Gastroesophageal sphincter (tissue), 4 donors: ENCODE data around the gene GNL1. TPM values are rescaled to one million over a fixed set of nuclear protein-coding genes. Genes with fewer than 3 reads are reported as not detected.
"Not testable (repeated sequence)": the region's sequence is repeated elsewhere in the genome, so short reads cannot be mapped to it uniquely, and the experiment has no call there.

Experiments
- ATAC-seq: fragments of 150-250 bp; one replicate; pipeline ENCODE4 v1.9.1; 2016; ENCODE audit warnings: mild to moderate bottlenecking, moderate library complexity
- H3K27ac ChIP-seq, 4 donors: fragments of 200-600 bp; sonication (generic) in 3 of 4; 1 replicate in 3 of 4; 2 replicates in 1 of 4; pipeline ENCODE4 v1.5.1; 2016 to 2019
- H3K27me3 ChIP-seq: fragments of 200-600 bp; sonication (generic); one replicate; pipeline ENCODE4 v1.5.1; 2019
- H3K36me3 ChIP-seq, 2 donors: fragments of 200-600 bp; sonication (generic); one replicate each; pipeline ENCODE4 v1.5.1; 2019; ENCODE audit warnings: control low read depth in 1 of 2
- H3K4me1 ChIP-seq, 3 donors: fragments of 200-600 bp; sonication (generic); 1 replicate in 2 of 3; 2 replicates in 1 of 3; pipeline ENCODE4 v1.5.1; 2016 to 2019; ENCODE audit warnings: control low read depth in 2 of 3
- H3K4me3 ChIP-seq, 2 donors: fragments of 200-600 bp; sonication (generic); one replicate each; pipeline ENCODE4 v1.5.1; 2019; ENCODE audit warnings: mild to moderate bottlenecking in 1 of 2, moderate library complexity in 1 of 2
- H3K9me3 ChIP-seq, 3 donors: fragments of 200-600 bp; sonication (generic); one replicate each; pipeline ENCODE4 v1.5.1; 2017 to 2019; ENCODE audit warnings: control low read depth in 2 of 3
- EP300 ChIP-seq: sonication (generic); formaldehyde crosslinking; IDR thresholded peaks from one replicate; pipeline ENCODE4 v1.6.1; 2017; ENCODE audit warnings: antibody characterized with exemption, mild to moderate bottlenecking
- POLR2A ChIP-seq, 2 donors: fragments of 450-650 bp; IDR thresholded peaks; one replicate each; pipeline ENCODE4 v1.6.1; 2017; ENCODE audit warnings: antibody characterized with exemption in 2 of 2, mild to moderate bottlenecking in 2 of 2, moderate library complexity in 1 of 2
- POLR2AphosphoS5 ChIP-seq: sonication (generic); formaldehyde crosslinking; IDR thresholded peaks from one replicate; pipeline ENCODE4 v1.6.1; 2017; ENCODE audit warnings: antibody characterized with exemption
- whole genome bisulfite sequencing, 2 donors: methylation state at CpG; one replicate each; pipeline ENCODE4 v1.1.5; 2018; ENCODE audit warnings: low coverage in 1 of 2; 5-methylcytosine and 5-hydroxymethylcytosine counted together
- total RNA-seq, 4 donors: library from RNA; depleted of rRNA; stranded (reverse); fragments of >200 nt; gene quantifications; one replicate each; pipeline ENCODE4 v1.1.0, GENCODE V29; 2016
- TF ChIP-seq, protein P1 (sequence below), 4 experiments: fragments of 200-600 bp in 2 of 4; fragments of 450-650 bp in 2 of 4; sonication (generic) in 1 of 4; IDR thresholded peaks; one replicate each; pipeline ENCODE4 v1.5.1; 2017 to 2019; ENCODE audit warnings: antibody characterized with exemption in 4 of 4, mild to moderate bottlenecking in 2 of 4, moderate library complexity in 2 of 4

GNL1 gene
- total RNA-seq, 4 donors from 2014 or later = 39.2 to 48.3 (median 42.4) TPM

DNA sequence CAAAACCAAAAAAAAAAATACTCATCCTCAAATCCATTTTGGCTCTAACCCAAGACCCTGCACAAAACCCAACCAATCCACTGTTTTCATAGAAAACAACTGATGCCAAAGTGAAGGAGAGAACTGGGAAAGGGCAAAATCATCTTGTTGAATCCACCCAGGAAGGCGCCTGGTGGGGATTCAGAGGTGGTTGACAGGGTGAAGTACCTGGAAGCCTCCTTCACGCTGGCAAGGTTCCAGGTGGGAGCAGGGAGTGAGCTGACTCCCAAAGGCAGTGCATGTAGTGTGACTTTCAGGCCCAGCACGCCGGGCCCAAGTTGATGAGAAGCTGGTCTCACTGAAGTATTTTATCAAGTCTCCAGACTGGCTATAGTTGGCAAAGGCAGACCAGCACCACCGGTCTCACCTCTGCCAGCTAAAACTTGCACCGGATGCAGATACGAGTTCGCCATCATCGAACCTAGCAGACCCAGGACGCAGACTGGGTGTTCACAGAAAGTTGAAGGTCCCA is 44.2 kb upstream of the GNL1 start:
- peak overlapping the region in 1 of 4 donors; percentile 4 for H3K27ac ChIP-seq
- no peaks in the 10 kb centered on the region for H3K27me3 ChIP-seq
- WGBS, 2 donors = 7 to 55% methylated on average over 2 to 5 of the region's 10 CpGs
- TF ChIP-seq POLR2AphosphoS5 (no peak), POLR2A (IDR thresholded peaks at IDR 0.05) (peak in 1 of 2 donors; percentile 11)
- ATAC-seq = no peak
- H3K4me3 ChIP-seq = no peak overlapping the region
- peaks cover 0 to 12% (median 0%) of the 10 kb centered on the region in 3 donors for H3K4me1 ChIP-seq
- H3K9me3 ChIP-seq = no peaks in the 10 kb centered on the region
- peaks cover 10 to 58% of the 10 kb centered on the region in 2 donors for H3K36me3 ChIP-seq

DNA sequence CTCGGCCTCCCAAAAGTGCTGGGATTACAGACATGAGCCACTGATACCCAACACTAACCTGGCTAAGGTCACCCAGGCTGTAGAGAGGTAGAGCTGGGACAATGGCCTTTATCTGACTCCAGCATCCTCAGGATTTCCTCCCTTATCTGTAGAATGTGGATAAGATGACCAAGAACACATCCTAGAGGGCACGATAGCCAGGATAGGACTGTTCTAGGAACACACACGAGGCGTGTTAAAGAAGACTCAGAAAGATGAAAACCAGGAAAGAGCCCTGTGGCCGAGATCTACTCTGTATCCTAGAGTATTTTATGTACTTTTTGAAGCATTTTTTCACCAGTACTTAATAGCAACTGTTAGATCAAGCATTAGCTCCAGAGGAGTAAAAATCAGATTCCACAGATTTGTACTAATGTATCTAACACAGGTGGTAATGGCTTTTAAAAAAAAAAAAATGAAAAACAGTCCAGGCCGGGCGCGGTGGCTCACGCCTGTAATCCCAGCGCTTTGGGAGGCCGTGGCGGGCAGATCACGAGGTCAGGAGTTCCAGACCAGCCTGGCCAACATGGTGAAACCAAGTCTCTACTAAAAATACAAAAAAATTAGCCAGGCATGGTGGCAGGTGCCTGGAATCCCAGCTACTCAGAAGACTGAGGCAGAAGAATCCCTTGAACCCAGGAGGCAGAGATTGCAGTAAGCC is 43.5 kb upstream of the GNL1 start:
- peaks cover 0 to 12% (median 0%) of the 10 kb centered on the region in 3 donors for H3K4me1 ChIP-seq
- no peaks in the 10 kb centered on the region for H3K9me3 ChIP-seq
- TF ChIP-seq POLR2AphosphoS5 = peak; percentile 14
- TF ChIP-seq POLR2A (IDR thresholded peaks at IDR 0.05) = no peak
- no peaks in the 10 kb centered on the region for H3K27me3 ChIP-seq
- no peak overlapping the region for H3K4me3 ChIP-seq
- no peak for ATAC-seq
- H3K27ac ChIP-seq = no peak overlapping the region
- 78 to 80% methylated on average over 11 to 12 of the region's 13 CpGs for WGBS, 2 donors
- H3K36me3 ChIP-seq = peaks cover 4 to 54% of the 10 kb centered on the region in 2 donors

DNA sequence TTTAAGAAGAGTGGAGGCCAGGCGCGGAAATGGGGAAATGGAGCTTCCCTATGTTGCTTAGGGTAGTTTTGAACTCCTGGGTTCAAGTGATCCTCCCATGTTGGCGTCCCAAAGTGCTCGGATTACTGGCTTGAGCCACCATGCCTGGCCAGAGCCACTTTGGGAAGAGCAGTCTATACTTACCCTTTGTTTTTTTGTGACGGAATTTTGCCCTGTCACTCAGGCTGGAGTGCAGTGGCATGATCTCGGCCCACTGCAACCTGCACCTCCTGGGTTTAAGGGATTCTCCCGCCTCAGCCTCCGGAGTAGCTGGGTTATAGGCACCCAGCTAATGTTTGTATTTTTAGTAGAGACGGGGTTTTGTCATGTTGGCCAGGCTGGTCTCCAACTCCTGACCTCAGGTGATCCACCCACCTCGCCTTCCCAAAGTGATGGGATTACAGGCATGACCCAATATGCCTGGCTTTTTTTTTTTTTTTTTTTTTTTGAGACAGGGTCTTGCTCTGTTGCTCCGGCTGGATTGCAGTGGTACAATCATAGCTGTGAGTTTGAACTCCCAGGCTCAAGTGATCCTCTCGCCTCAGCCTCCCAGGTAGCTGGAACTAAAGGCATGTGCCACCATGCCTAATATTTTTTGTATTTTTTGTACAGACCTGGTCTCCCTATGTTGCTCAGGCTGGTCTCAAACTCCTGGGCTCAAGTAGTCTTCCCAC is 42.8 kb upstream of the GNL1 start:
- no peak for ATAC-seq
- no peak overlapping the region for H3K4me3 ChIP-seq
- TF ChIP-seq POLR2AphosphoS5 = peak; percentile 14
- TF ChIP-seq, protein P1, sequence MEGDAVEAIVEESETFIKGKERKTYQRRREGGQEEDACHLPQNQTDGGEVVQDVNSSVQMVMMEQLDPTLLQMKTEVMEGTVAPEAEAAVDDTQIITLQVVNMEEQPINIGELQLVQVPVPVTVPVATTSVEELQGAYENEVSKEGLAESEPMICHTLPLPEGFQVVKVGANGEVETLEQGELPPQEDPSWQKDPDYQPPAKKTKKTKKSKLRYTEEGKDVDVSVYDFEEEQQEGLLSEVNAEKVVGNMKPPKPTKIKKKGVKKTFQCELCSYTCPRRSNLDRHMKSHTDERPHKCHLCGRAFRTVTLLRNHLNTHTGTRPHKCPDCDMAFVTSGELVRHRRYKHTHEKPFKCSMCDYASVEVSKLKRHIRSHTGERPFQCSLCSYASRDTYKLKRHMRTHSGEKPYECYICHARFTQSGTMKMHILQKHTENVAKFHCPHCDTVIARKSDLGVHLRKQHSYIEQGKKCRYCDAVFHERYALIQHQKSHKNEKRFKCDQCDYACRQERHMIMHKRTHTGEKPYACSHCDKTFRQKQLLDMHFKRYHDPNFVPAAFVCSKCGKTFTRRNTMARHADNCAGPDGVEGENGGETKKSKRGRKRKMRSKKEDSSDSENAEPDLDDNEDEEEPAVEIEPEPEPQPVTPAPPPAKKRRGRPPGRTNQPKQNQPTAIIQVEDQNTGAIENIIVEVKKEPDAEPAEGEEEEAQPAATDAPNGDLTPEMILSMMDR (IDR thresholded peaks at IDR 0.05) = no peak
- H3K4me1 ChIP-seq = peaks cover 0 to 12% (median 0%) of the 10 kb centered on the region in 3 donors
- 37 to 62% methylated on average over 2 to 9 of the region's 12 CpGs for WGBS, 2 donors
- H3K27ac ChIP-seq = no peak overlapping the region
- no peaks in the 10 kb centered on the region for H3K9me3 ChIP-seq
- H3K27me3 ChIP-seq = no peaks in the 10 kb centered on the region
- peaks cover 0 to 54% of the 10 kb centered on the region in 2 donors for H3K36me3 ChIP-seq

DNA sequence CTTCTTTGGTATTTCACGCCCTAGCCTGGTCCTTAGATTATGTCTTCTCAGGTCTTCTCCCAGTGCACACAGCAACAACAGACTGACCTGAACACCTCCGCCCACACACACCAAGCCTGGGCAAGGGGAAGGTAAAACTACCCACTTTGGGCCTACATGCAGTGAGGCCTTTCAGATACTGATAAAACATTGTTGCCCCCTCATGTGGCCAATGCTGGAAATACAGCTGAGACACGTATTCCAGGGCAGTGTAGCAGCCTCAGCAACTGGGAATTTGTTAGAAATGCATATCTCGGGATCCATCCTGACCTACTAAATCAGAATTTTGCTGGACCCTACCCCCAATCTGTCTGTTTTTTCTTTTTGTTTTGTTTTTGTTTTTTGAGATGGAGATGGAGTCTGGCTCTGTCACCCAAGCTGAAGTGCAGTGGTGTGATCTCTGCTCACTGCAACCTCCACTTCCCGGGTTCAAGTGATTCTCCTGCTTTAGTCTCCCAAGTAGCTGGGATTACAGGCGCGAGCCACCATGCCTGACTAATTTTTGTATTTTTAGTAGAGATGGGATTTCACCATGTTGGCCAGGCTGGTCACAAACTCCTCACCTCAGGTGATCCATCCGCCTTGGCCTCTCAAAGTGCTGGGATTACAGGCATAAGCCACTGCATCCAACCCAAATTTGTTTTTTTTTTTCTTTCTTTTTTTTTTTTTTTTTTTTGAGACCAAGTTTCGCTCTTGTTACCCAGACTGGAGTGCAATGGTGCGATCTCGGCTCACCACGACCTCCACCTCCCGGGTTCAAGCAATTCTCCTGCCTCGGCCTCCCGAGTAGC is 41.2 kb upstream of the GNL1 start:
- peak; percentile 82 for ATAC-seq
- peaks cover 0 to 12% (median 0%) of the 10 kb centered on the region in 3 donors for H3K4me1 ChIP-seq
- peak overlapping the region in 1 of 4 donors; percentile 11 for H3K27ac ChIP-seq
- H3K36me3 ChIP-seq = peaks cover 0 to 53% of the 10 kb centered on the region in 2 donors
- not testable (repeated sequence) for H3K27me3 ChIP-seq, H3K4me3 ChIP-seq, H3K9me3 ChIP-seq
- WGBS, 2 donors = 71 to 78% methylated on average over 3 to 15 of the region's 15 CpGs
- TF ChIP-seq, protein P1 (IDR thresholded peaks at IDR 0.05) = peak; percentile 68 to 81 (median 79)
- TF ChIP-seq POLR2AphosphoS5 = peak; percentile 13

DNA sequence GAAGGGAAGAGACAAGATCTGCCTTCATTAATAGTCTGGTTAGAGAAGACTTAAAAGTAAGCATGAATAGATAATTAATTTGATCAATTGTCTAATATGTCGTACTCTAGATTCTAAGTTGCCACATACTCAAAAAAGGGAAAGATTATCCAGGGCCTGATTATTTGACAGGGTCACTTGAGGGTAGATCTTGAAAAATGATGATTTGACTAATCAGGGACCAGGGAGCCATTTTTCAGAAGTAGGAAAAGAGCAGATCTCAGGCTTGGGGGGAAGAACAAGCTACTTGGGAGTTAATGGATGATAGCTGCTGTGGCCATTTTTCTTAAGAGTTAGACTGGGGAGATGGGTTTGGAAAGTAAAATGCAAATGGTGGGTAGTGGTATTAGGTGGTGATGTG is 36.0 kb upstream of the GNL1 start:
- H3K36me3 ChIP-seq = peaks cover 0 to 82% of the 10 kb centered on the region in 2 donors
- WGBS, 2 donors = 89 to 100% methylated on average over 1 of the region's 1 CpG
- no peaks in the 10 kb centered on the region for H3K9me3 ChIP-seq
- ATAC-seq = no peak
- H3K27me3 ChIP-seq = no peaks in the 10 kb centered on the region
- TF ChIP-seq, protein P1 (IDR thresholded peaks at IDR 0.05) = no peak
- TF ChIP-seq POLR2AphosphoS5 (no peak), POLR2A (IDR thresholded peaks at IDR 0.05) (no peak), EP300 (no peak)
- H3K4me3 ChIP-seq = no peak overlapping the region
- H3K27ac ChIP-seq = no peak overlapping the region
- peaks cover 0 to 9% (median 0%) of the 10 kb centered on the region in 3 donors for H3K4me1 ChIP-seq
